Transverse colon (tissue), 4 donors: ENCODE measurements around the gene FAM78B. TPM values are rescaled to one million over a fixed set of nuclear protein-coding genes. Genes with fewer than 3 reads are reported as not detected.

Experiments
- DNase-seq: peaks from one replicate; pipeline ENCODE4 v3.0.0-alpha.2; 2019
- H3K27ac ChIP-seq, 4 donors: fragments of 200-600 bp; sonication (generic); 2 replicates each; pipeline ENCODE4 v1.5.1; 2016 to 2018; ENCODE audit warnings: inconsistent platforms in 4 of 4
- H3K27me3 ChIP-seq: fragments of 200-600 bp; sonication (generic); 2 replicates; pipeline ENCODE4 v1.5.1; 2017; ENCODE audit warnings: inconsistent platforms
- H3K36me3 ChIP-seq, 4 donors: fragments of 200-600 bp; sonication (generic); 2 replicates each; pipeline ENCODE4 v1.5.1; 2017 to 2019; ENCODE audit warnings: inconsistent platforms in 4 of 4
- H3K4me1 ChIP-seq, 4 donors: fragments of 200-600 bp; sonication (generic); 2 replicates each; pipeline ENCODE4 v1.5.1; 2017 to 2020; ENCODE audit warnings: inconsistent platforms in 4 of 4
- H3K4me3 ChIP-seq, 4 donors: fragments of 200-600 bp; sonication (generic); 1 replicate in 1 of 4; 2 replicates in 3 of 4; pipeline versions ENCODE4 v1.5.1 to v1.6.1; 2017 to 2019; ENCODE audit warnings: inconsistent platforms in 4 of 4
- H3K9me3 ChIP-seq, 2 donors: fragments of 200-600 bp; sonication (generic); 2 replicates each; pipeline ENCODE4 v1.5.1; 2017 to 2019; ENCODE audit warnings: inconsistent platforms in 2 of 2
- EP300 ChIP-seq: sonication (generic); formaldehyde crosslinking; IDR thresholded peaks from one replicate; pipeline ENCODE4 v1.6.1; 2017; ENCODE audit warnings: antibody characterized with exemption, low read depth
- POLR2A ChIP-seq: fragments of 450-650 bp; IDR thresholded peaks from one replicate; pipeline ENCODE4 v1.6.1; 2016; ENCODE audit warnings: antibody characterized with exemption, mild to moderate bottlenecking, moderate library complexity
- POLR2AphosphoS5 ChIP-seq, 3 donors: sonication (generic); formaldehyde crosslinking; IDR thresholded peaks; one replicate each; pipeline ENCODE4 v1.6.1; 2016; ENCODE audit warnings: antibody characterized with exemption in 3 of 3
- WGBS, 2 donors: methylation state at CpG; one replicate each; pipeline ENCODE4 v1.1.5; 2018; ENCODE audit warnings: low coverage in 1 of 2; 5-methylcytosine and 5-hydroxymethylcytosine counted together
- in situ Hi-C, 4 donors: fragments of 200-750 bp; cut with MboI; loops; one replicate each; pipeline versions ENCODE4 v1.15.0 to v1.15.1; 2017; ENCODE audit warnings: low sequenced_read_pairs in 3 of 4, low pct_ligation_motif_present in 1 of 4, low pct_unique_long_range_greater_than_20kb in 1 of 4
- intact Hi-C: fragments of 100-400 bp; cut with DNase I; formaldehyde crosslinking; loops from one replicate; pipeline ENCODE4 v1.15.1; 2023; ENCODE audit warnings: low total_unique reads
- total RNA-seq, 4 donors: library from RNA; depleted of rRNA; stranded (reverse); fragments of >200 nt; gene quantifications; one replicate each; pipeline ENCODE4 v1.1.0, GENCODE V29; 2016
- TF ChIP-seq, protein P1 (sequence below), 5 experiments: fragments of 200-600 bp in 3 of 5; fragments of 450-650 bp in 2 of 5; sonication (generic) in 3 of 5; IDR thresholded peaks; 1 replicate in 2 of 5; 2 replicates in 3 of 5; pipeline ENCODE4 v1.5.1; 2016 to 2017; ENCODE audit warnings: antibody characterized with exemption in 5 of 5, inconsistent platforms in 3 of 5, mild to moderate bottlenecking in 2 of 5, moderate library complexity in 1 of 5

The FAM78B gene
- total RNA-seq, 4 donors from 2014 or later, result 0.40 to 5.2 (median 0.80) TPM

DNA sequence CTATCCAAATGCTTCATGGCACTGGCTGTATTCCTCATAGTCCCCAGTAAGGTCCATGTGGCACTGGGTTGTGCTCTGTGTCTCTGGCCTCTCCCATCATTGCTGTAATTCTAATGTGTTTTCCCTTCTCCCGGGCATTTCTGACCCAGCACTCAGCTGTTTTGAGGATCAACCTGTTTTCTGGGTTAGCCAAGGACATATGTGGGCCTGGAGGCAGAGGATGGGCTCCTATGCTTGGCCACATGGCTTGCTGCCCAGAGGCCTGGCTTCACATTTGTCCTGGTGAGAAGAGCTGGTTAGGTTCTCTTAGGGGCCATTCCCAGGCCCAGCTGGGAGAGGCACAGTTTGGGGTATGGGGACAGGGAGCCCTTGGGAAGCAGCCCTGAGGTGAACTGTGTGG lies 103.1 kb downstream of the FAM78B start:
- H3K9me3 ChIP-seq, result no peaks in the 10 kb centered on the region
- in situ Hi-C loops, result no loop called here
- H3K4me3 ChIP-seq, result no peak overlapping the region
- no peak overlapping the region for H3K27ac ChIP-seq
- intact Hi-C loops, result no loop called here
- TF ChIP-seq EP300 (no peak), POLR2AphosphoS5 (IDR thresholded peaks at IDR 0.05) (no peak), POLR2A (no peak)
- TF ChIP-seq, protein P1, sequence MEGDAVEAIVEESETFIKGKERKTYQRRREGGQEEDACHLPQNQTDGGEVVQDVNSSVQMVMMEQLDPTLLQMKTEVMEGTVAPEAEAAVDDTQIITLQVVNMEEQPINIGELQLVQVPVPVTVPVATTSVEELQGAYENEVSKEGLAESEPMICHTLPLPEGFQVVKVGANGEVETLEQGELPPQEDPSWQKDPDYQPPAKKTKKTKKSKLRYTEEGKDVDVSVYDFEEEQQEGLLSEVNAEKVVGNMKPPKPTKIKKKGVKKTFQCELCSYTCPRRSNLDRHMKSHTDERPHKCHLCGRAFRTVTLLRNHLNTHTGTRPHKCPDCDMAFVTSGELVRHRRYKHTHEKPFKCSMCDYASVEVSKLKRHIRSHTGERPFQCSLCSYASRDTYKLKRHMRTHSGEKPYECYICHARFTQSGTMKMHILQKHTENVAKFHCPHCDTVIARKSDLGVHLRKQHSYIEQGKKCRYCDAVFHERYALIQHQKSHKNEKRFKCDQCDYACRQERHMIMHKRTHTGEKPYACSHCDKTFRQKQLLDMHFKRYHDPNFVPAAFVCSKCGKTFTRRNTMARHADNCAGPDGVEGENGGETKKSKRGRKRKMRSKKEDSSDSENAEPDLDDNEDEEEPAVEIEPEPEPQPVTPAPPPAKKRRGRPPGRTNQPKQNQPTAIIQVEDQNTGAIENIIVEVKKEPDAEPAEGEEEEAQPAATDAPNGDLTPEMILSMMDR (IDR thresholded peaks at IDR 0.05), result no peak
- 56% methylated on average over 1 of the region's 1 CpG; no CpG with 5 or more reads in 1 of the 2 donors for WGBS, 2 donors
- DNase-seq, result no peak
- no peaks in the 10 kb centered on the region for H3K27me3 ChIP-seq
- no peaks in the 10 kb centered on the region for H3K36me3 ChIP-seq
- H3K4me1 ChIP-seq, result no peaks in the 10 kb centered on the region

DNA sequence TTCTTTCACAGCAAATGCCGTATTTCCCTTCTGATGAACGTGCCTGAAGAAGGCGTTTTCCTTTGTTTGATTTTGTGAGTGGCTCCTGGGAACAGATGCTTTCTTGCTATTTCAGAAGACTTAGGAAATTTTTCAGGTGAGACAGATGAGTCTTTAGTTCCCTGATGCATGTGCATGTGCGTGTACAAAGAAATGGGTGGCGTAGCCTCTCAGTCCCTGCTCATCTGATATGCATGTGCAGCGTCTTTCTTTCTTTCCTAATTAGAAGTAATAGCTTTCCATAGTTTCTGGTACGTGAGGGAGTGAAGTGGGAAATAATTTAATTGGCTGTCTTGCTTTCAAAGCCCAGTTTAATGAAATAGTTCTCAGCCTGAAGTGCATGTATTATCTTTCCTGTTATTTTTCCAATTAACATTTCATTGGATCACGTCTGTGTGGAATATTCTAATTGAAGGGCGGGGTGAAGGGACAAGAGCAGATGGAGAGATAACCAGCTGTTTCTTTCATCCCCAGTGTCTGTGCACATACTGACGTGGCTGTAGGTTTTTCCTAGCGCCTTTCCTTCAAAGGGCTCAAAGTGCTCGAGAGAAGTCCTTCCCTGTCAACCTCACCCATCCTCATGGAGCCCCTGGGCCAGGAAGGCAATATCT lies 104.3 kb downstream of the FAM78B start:
- whole genome bisulfite sequencing, 2 donors, result 74 to 78% methylated on average over 6 to 12 of the region's 12 CpGs
- no peaks in the 10 kb centered on the region for H3K9me3 ChIP-seq
- no peak for TF ChIP-seq POLR2A
- TF ChIP-seq POLR2AphosphoS5 (IDR thresholded peaks at IDR 0.05), result no peak
- DNase-seq, result no peak
- no peaks in the 10 kb centered on the region for H3K4me1 ChIP-seq
- no peak overlapping the region for H3K27ac ChIP-seq
- in situ Hi-C loops, result no loop called here
- intact Hi-C loops, result no loop called here
- H3K27me3 ChIP-seq, result no peaks in the 10 kb centered on the region
- H3K36me3 ChIP-seq, result no peaks in the 10 kb centered on the region
- H3K4me3 ChIP-seq, result no peak overlapping the region

DNA sequence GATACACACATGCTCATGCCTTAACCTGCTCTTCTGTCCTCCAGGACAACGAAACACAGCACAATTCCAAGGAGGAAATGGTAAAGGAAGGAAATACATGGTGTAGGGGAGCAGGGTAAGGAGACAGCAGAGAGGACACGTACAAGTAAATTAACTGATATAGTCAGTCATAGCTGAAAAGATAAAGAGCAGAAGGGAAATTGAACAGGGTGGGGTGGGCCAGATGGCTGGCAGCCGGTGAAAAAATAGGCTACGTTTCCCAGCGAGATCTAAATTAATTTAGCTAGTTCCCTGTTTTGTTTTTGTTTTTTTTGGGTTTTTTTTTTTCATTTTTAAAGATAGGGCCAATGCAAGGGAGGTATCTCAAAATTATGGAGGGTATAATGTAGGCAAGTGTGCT lies 109.2 kb downstream of the FAM78B start:
- no peaks in the 10 kb centered on the region for H3K9me3 ChIP-seq
- in situ Hi-C loops (no loop called here), intact Hi-C loops (no loop called here)
- H3K4me1 ChIP-seq, result no peaks in the 10 kb centered on the region
- H3K27me3 ChIP-seq, result no peaks in the 10 kb centered on the region
- no peak overlapping the region for H3K4me3 ChIP-seq
- WGBS, 2 donors, result 68 to 85% methylated on average over 4 to 5 of the region's 5 CpGs
- TF ChIP-seq, protein P1 (IDR thresholded peaks at IDR 0.05), result no peak
- TF ChIP-seq POLR2AphosphoS5 (IDR thresholded peaks at IDR 0.05), result no peak
- TF ChIP-seq EP300, result no peak
- TF ChIP-seq POLR2A, result no peak
- no peaks in the 10 kb centered on the region for H3K36me3 ChIP-seq
- DNase-seq, result no peak
- no peak overlapping the region for H3K27ac ChIP-seq

DNA sequence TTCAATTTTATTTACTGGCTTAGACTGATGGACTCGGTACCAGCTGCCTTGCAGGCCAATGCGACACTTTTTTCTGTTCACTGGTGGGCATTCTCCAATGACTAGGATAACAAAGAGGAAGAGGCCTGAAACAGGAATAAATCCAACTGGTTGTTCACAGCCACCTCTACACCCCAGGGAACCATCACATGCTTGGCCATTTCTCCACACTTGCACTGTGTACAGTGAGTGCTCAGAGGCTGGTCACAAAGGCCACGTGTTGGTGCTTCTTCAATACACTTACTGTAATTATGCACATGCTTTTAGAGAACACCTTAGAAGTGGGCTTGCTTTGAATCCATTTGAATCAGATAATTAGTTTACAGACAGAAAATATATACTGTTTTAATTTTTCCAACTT lies 113.4 kb downstream of the FAM78B start:
- H3K27ac ChIP-seq, result no peak overlapping the region
- WGBS, 2 donors, result 73% methylated on average over 3 of the region's 3 CpGs; no CpG with 5 or more reads in 1 of the 2 donors
- no peaks in the 10 kb centered on the region for H3K27me3 ChIP-seq
- TF ChIP-seq EP300, result no peak
- TF ChIP-seq, protein P1 (IDR thresholded peaks at IDR 0.05), result no peak
- TF ChIP-seq POLR2A, result no peak
- no peaks in the 10 kb centered on the region for H3K4me1 ChIP-seq
- DNase-seq, result no peak
- intact Hi-C loops, result loop anchor here (5.0 kb wide), 1 partner anchor 321 kb away; no protein-coding TSS in a partner anchor
- no peaks in the 10 kb centered on the region for H3K9me3 ChIP-seq
- no peak overlapping the region for H3K4me3 ChIP-seq
- in situ Hi-C loops, result no loop called here
- H3K36me3 ChIP-seq, result no peaks in the 10 kb centered on the region
